Gastroesophageal sphincter (tissue), 4 donors: Measurements from ENCODE around the gene CCDC61. TPM values are rescaled to one million over a fixed set of nuclear protein-coding genes. Genes with fewer than 3 reads are reported as not detected.

Source experiments
- ATAC-seq: fragments of 150-250 bp; one replicate; pipeline ENCODE4 v1.9.1; 2016; ENCODE audit warnings: mild to moderate bottlenecking, moderate library complexity
- H3K27ac ChIP-seq, 4 donors: fragments of 200-600 bp; sonication (generic) in 3 of 4; 1 replicate in 3 of 4; 2 replicates in 1 of 4; pipeline ENCODE4 v1.5.1; 2016 to 2019
- H3K27me3 ChIP-seq: fragments of 200-600 bp; sonication (generic); one replicate; pipeline ENCODE4 v1.5.1; 2019
- H3K36me3 ChIP-seq, 2 donors: fragments of 200-600 bp; sonication (generic); one replicate each; pipeline ENCODE4 v1.5.1; 2019; ENCODE audit warnings: control low read depth in 1 of 2
- H3K4me1 ChIP-seq, 3 donors: fragments of 200-600 bp; sonication (generic); 1 replicate in 2 of 3; 2 replicates in 1 of 3; pipeline ENCODE4 v1.5.1; 2016 to 2019; ENCODE audit warnings: control low read depth in 2 of 3
- H3K4me3 ChIP-seq, 2 donors: fragments of 200-600 bp; sonication (generic); one replicate each; pipeline ENCODE4 v1.5.1; 2019; ENCODE audit warnings: mild to moderate bottlenecking in 1 of 2, moderate library complexity in 1 of 2
- H3K9me3 ChIP-seq, 3 donors: fragments of 200-600 bp; sonication (generic); one replicate each; pipeline ENCODE4 v1.5.1; 2017 to 2019; ENCODE audit warnings: control low read depth in 2 of 3
- EP300 ChIP-seq: sonication (generic); formaldehyde crosslinking; IDR thresholded peaks from one replicate; pipeline ENCODE4 v1.6.1; 2017; ENCODE audit warnings: antibody characterized with exemption, mild to moderate bottlenecking
- POLR2A ChIP-seq, 2 donors: fragments of 450-650 bp; IDR thresholded peaks; one replicate each; pipeline ENCODE4 v1.6.1; 2017; ENCODE audit warnings: antibody characterized with exemption in 2 of 2, mild to moderate bottlenecking in 2 of 2, moderate library complexity in 1 of 2
- POLR2AphosphoS5 ChIP-seq: sonication (generic); formaldehyde crosslinking; IDR thresholded peaks from one replicate; pipeline ENCODE4 v1.6.1; 2017; ENCODE audit warnings: antibody characterized with exemption
- WGBS, 2 donors: methylation state at CpG; one replicate each; pipeline ENCODE4 v1.1.5; 2018; ENCODE audit warnings: low coverage in 1 of 2; 5-methylcytosine and 5-hydroxymethylcytosine counted together
- total RNA-seq, 4 donors: library from RNA; depleted of rRNA; stranded (reverse); fragments of >200 nt; gene quantifications; one replicate each; pipeline ENCODE4 v1.1.0, GENCODE V29; 2016
- TF ChIP-seq, protein P1 (sequence below), 4 experiments: fragments of 200-600 bp in 2 of 4; fragments of 450-650 bp in 2 of 4; sonication (generic) in 1 of 4; IDR thresholded peaks; one replicate each; pipeline ENCODE4 v1.5.1; 2017 to 2019; ENCODE audit warnings: antibody characterized with exemption in 4 of 4, mild to moderate bottlenecking in 2 of 4, moderate library complexity in 2 of 4

Gene CCDC61
- total RNA-seq, 4 donors from 2014 or later: 4.2 to 9.4 (median 6.4) TPM

DNA sequence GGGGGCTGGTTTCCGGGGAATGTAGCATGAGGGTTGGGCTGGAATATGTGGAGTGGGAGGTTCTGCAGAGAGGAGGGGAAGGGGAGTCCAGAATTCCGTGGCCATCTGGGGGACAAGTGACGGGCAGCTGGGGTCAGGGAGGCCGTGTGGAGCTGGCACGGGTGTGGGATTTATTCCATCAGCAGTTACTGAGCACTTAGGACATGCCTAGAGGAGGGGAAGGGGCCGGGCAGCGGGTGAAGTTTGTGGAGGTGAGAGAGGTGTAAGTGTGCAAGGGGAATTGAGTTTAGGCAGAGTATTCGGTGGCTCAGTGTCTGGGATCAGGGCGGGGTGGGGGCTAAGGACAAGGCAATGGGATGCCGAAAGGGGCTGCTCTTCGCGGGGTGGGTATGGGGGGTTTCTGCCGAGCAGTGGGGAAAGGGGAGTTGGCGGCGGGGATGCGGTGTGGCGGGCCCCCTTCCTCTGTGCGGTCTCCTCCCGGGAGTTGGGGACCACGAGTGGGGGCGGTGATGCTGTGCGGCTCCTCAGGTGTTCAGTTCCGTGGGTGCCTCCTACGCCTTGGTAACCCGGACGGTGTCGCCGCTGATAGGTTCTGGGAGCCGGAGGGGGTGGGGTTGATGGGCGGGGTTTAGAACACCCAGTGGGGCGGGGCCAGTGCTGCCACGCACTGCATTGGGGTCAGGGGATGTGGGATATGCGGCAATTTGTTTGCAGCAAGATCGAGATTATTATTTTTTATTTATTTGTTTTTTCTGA, 5.4 kb downstream of the CCDC61 start:
- peaks cover 0 to 29% of the 10 kb centered on the region in 2 donors for H3K36me3 ChIP-seq
- H3K4me3 ChIP-seq: peak overlapping the region in 1 of 2 donors; percentile 6
- peaks cover 0 to 32% (median 15%) of the 10 kb centered on the region in 3 donors for H3K4me1 ChIP-seq
- 8 to 12% methylated on average over 12 to 24 of the region's 34 CpGs for WGBS, 2 donors
- TF ChIP-seq, protein P1, sequence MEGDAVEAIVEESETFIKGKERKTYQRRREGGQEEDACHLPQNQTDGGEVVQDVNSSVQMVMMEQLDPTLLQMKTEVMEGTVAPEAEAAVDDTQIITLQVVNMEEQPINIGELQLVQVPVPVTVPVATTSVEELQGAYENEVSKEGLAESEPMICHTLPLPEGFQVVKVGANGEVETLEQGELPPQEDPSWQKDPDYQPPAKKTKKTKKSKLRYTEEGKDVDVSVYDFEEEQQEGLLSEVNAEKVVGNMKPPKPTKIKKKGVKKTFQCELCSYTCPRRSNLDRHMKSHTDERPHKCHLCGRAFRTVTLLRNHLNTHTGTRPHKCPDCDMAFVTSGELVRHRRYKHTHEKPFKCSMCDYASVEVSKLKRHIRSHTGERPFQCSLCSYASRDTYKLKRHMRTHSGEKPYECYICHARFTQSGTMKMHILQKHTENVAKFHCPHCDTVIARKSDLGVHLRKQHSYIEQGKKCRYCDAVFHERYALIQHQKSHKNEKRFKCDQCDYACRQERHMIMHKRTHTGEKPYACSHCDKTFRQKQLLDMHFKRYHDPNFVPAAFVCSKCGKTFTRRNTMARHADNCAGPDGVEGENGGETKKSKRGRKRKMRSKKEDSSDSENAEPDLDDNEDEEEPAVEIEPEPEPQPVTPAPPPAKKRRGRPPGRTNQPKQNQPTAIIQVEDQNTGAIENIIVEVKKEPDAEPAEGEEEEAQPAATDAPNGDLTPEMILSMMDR (IDR thresholded peaks at IDR 0.05): no peak
- TF ChIP-seq POLR2A (IDR thresholded peaks at IDR 0.05): no peak
- TF ChIP-seq POLR2AphosphoS5: no peak
- TF ChIP-seq EP300: no peak
- peaks cover 22% of the 10 kb centered on the region for H3K27me3 ChIP-seq
- no peak overlapping the region for H3K27ac ChIP-seq
- H3K9me3 ChIP-seq: no peaks in the 10 kb centered on the region
- peak; percentile 27 for ATAC-seq

DNA sequence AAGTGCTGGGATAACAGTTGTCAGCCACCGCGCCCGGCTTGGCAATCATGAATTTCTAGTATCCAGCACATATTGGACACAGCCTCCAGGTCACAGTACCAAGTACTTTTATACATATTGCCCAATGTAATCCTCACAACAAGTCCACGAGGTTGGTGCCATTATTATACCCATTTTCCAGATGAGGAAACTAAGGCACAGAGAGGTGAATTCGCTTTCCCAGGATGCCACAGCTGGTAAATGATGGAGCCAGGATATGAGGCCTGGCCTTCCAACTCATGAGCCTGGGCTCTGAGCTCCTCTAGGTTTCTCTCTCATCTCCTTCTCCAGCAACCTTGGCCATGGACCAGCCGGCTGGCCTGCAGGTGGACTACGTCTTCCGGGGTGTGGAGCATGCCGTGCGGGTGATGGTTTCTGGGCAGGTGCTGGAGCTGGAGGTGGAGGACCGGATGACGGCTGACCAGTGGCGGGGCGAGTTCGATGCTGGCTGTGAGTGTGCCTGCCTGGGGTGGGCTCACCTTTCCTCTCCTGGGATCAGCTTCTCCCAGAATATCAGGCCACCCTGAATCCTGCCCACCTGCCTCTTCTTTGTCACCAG, 7.5 kb downstream of the CCDC61 start:
- Histone ChIP-seq H3K27me3 (peaks cover 22% of the 10 kb centered on the region), H3K9me3 (no peaks in the 10 kb centered on the region), H3K27ac (no peak overlapping the region), H3K4me3 (no peak overlapping the region), H3K36me3 (peaks cover 0 to 41% of the 10 kb centered on the region in 2 donors), H3K4me1 (peaks cover 0 to 21% (median 10%) of the 10 kb centered on the region in 3 donors)
- ATAC-seq: no peak
- TF ChIP-seq EP300 (no peak), POLR2A (IDR thresholded peaks at IDR 0.05) (no peak), POLR2AphosphoS5 (no peak)
- TF ChIP-seq, protein P1 (IDR thresholded peaks at IDR 0.05): no peak
- 87% methylated on average over 3 of the region's 15 CpGs; no CpG with 5 or more reads in 1 of the 2 donors for WGBS, 2 donors

DNA sequence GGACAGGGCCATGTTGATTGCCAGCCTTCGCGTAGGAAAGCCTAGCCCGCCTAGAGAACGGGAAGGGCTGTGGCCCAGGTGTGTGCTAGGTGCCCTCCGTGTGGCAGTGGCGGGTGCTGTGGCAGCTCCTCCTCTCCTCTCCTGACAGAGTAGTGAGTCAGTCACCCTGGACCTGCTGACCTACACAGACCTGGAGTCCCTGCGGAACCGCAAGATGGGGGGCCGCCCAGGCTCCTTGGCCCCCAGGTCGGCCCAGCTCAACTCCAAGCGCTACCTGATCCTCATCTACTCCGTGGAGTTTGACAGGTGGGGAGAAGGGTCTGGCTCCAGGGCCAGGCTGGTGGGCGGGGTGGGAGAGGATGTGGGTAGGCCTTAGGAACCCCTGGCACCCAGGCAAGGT, 11.1 kb downstream of the CCDC61 start:
- WGBS, 2 donors: no CpG with 5 or more reads among the region's 13 CpGs
- H3K4me3 ChIP-seq: no peak overlapping the region
- no peaks in the 10 kb centered on the region for H3K9me3 ChIP-seq
- peaks cover 0 to 64% of the 10 kb centered on the region in 2 donors for H3K36me3 ChIP-seq
- H3K27ac ChIP-seq: no peak overlapping the region
- peaks cover 10% of the 10 kb centered on the region for H3K27me3 ChIP-seq
- H3K4me1 ChIP-seq: no peaks in the 10 kb centered on the region
- TF ChIP-seq, protein P1 (IDR thresholded peaks at IDR 0.05): no peak
- TF ChIP-seq POLR2A (IDR thresholded peaks at IDR 0.05) (no peak), EP300 (no peak)
- ATAC-seq: no peak

DNA sequence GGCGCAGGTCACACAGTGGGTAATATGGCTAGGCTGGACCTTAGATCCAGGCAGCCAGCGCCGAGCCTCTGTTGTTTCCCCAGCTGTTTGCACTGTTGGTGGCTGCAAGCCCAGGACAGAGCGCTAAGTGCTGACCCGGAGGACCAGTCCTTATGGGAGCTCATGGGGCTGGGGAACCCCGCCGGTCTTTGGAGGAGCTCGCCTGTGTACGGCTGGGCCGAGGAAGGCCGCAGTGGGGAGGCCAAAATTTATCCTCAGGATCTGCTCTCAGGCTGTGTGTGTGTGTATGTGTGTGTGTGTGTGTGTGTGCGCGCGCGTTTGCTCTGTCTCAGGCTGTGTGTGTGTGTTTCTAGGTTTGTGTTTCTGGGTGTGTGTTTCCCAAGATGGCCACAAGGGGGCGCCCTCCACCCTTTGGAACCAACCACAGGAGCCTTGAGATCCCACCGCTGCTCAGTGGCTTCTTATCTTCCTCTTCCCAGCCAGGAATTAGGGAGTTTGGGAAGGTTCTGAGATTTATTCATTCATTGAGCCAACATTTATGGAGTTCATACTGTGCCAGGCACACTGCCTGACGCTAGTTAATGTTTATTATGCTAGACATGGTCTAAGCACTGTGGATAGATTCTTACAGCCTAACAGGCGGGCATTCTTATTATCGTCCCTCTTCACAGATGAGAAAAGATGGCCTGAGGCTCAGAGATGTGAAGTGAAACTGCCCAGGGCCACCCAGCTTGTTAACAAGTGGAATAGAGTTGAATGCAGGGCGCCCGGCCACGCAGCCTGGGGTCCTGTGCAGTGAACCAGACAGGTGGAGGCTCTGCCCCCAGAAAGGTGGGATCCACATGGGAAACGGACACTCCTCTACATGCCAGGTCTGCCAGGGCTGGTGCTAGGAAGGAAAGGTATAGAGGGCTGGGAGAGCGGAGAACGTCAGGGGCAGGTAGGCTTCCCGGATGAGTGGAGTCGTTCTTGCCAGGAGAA, 14.6 kb downstream of the CCDC61 start:
- H3K27ac ChIP-seq: no peak overlapping the region
- TF ChIP-seq, protein P1 (IDR thresholded peaks at IDR 0.05): peak in 3 of 4 experiments; percentile 66 to 84 (median 68)
- no peak for TF ChIP-seq EP300
- no peak for TF ChIP-seq POLR2A (IDR thresholded peaks at IDR 0.05)
- no peak for TF ChIP-seq POLR2AphosphoS5
- ATAC-seq: peak; percentile 73
- 63 to 69% methylated on average over 6 to 15 of the region's 28 CpGs for WGBS, 2 donors
- peaks cover 44% of the 10 kb centered on the region for H3K27me3 ChIP-seq
- no peak overlapping the region for H3K4me3 ChIP-seq
- H3K9me3 ChIP-seq: no peaks in the 10 kb centered on the region
- H3K4me1 ChIP-seq: peaks cover 0 to 4% (median 3%) of the 10 kb centered on the region in 3 donors
- peaks cover 0 to 54% of the 10 kb centered on the region in 2 donors for H3K36me3 ChIP-seq
